NCI-H82 (cell line): ENCODE data around the gene CASP9.
A peak's percentile ranks its signal among the peaks of the same experiment; 100 is the strongest.
"Not testable (repeated sequence)": the region's sequence is repeated elsewhere in the genome, so short reads cannot be mapped to it uniquely, and the experiment has no call there.

Experiments
- DNase-seq: peaks from one replicate; lab custom pipeline; 2025; lab: John Stamatoyannopoulos, UW

Gene CASP9

GRCh38 chr1:15469361-15469760 lies 54.7 kb downstream of the CASP9 start:
- no peak for DNase-seq

GRCh38 chr1:15468145-15468544 lies 55.9 kb downstream of the CASP9 start:
- DNase-seq = no peak

GRCh38 chr1:15466955-15467625 lies 56.9 kb downstream of the CASP9 start:
- DNase-seq = not testable (repeated sequence)

- peak; percentile 27 for DNase-seq
Measured at GRCh38 chr1:15465674-15466073, 58.3 kb downstream of the CASP9 start.

- peak; percentile 64 for DNase-seq
Measured at GRCh38 chr1:15463926-15464322, 60.1 kb downstream of the CASP9 start.

- not testable (repeated sequence) for DNase-seq
Measured at GRCh38 chr1:15463064-15463800, 60.8 kb downstream of the CASP9 start.

- no peak for DNase-seq
Measured at GRCh38 chr1:15460708-15461095, 63.3 kb downstream of the CASP9 start.

GRCh38 chr1:15459771-15460707 lies 64.0 kb downstream of the CASP9 start:
- peak; percentile 43 for DNase-seq

- DNase-seq = not testable (repeated sequence)
Measured at GRCh38 chr1:15458388-15458787, 65.6 kb downstream of the CASP9 start.

- peak; percentile 27 for DNase-seq
Measured at GRCh38 chr1:15457585-15457984, 66.4 kb downstream of the CASP9 start.

GRCh38 chr1:15456313-15456954 lies 67.6 kb downstream of the CASP9 start, which contains the start of gene CELA2A:
TSS of gene CELA2A (plus strand) at chr1:15456732. CDS start at chr1:15456754, 22 bp downstream.
- no peak for DNase-seq

- DNase-seq = no peak
Measured at GRCh38 chr1:15455522-15455921, 68.5 kb downstream of the CASP9 start.

GRCh38 chr1:15454256-15454655 lies 69.8 kb downstream of the CASP9 start:
- DNase-seq = no peak

- DNase-seq = peak; percentile 26
Measured at GRCh38 chr1:15453734-15454133, 70.3 kb downstream of the CASP9 start.

GRCh38 chr1:15452866-15453571 lies 71.0 kb downstream of the CASP9 start:
- DNase-seq = peak; percentile 44

GRCh38 chr1:15452216-15452615 lies 71.8 kb downstream of the CASP9 start:
- DNase-seq = no peak

GRCh38 chr1:15451014-15451722 lies 72.8 kb downstream of the CASP9 start:
- no peak for DNase-seq

- DNase-seq = no peak
Measured at GRCh38 chr1:15449567-15449966, 74.4 kb downstream of the CASP9 start.

GRCh38 chr1:15448877-15449462 lies 75.0 kb downstream of the CASP9 start:
- DNase-seq = no peak

- no peak for DNase-seq
Measured at GRCh38 chr1:15446212-15446611, 77.8 kb downstream of the CASP9 start.
